T-helper 2 cell (primary cell): ENCODE measurements around the gene RAB33A.
"Not testable (repeated sequence)": the region's sequence is repeated elsewhere in the genome, so short reads cannot be mapped to it uniquely, and the experiment has no call there.

Experiments
- DNase-seq, 5 experiments: peaks; one replicate each; pipeline versions ENCODE4 v3.0.0 to v3.0.0-alpha.2; 2012 to 2022

RAB33A gene

DNA sequence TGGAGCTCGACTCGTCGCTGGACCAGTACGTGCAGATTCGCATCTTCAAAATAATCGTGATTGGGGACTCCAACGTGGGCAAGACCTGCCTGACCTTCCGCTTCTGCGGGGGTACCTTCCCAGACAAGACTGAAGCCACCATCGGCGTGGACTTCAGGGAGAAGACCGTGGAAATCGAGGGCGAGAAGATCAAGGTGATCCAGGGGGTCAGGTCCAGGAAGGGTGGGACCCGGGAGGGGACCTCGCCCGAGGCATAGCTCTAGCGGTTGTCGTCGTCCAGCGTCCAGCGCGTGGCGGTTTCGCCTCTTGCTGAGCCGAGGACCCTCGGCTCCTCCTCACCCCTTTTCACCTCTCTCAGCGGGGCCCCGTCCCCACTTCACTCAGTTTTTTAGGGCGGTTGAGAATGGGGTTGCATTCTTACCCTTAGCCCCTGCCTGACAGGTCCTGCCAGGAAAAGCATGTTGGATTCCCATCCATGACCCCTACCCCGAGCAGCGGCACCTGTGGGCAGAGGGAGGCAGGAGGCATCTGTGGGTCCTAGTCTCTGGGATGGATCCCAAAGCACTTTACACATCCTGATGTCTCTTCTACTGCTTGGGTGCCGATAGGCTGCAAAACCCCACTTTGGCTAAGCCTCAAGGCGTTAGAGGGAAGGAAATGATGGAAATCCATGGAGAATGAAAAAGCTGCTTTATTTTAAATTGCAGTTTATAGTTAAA, 524 bp downstream of the RAB33A start:
- no peak for DNase-seq

DNA sequence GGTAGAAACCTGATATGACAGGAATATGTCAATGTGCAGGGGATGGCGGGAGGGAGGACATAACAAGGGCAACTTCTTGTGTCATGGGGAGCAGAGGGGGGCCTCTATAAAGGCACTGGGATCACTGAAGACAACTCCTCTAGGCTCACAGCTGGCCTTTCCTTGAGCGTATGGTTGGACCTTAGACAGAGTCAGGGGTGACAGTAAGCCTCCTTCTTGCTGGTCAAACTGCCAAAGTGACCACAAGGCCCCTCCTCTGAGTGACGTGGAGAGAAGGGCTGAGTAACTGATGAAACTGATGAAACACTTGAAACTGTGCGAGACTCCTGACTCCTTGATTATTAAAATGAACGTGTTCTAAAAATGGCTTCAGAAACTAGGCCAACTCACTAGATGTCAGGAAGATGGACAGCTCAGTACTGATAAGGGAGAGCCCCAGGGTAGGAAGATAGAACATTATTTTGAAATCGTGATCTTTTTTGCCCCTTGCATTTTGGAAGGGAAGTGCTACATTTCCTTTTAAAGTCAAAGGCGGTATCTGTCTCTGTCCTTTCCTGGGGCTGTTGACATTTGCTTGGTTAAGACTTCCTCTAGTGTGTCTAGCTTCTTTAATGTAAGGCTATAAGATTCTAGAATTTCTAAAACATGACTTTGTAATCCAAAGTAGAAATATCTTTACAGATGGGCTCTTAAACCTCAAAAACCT, 1.6 kb downstream of the RAB33A start:
- DNase-seq = peak in 1 of 5 experiments; percentile 70

DNA sequence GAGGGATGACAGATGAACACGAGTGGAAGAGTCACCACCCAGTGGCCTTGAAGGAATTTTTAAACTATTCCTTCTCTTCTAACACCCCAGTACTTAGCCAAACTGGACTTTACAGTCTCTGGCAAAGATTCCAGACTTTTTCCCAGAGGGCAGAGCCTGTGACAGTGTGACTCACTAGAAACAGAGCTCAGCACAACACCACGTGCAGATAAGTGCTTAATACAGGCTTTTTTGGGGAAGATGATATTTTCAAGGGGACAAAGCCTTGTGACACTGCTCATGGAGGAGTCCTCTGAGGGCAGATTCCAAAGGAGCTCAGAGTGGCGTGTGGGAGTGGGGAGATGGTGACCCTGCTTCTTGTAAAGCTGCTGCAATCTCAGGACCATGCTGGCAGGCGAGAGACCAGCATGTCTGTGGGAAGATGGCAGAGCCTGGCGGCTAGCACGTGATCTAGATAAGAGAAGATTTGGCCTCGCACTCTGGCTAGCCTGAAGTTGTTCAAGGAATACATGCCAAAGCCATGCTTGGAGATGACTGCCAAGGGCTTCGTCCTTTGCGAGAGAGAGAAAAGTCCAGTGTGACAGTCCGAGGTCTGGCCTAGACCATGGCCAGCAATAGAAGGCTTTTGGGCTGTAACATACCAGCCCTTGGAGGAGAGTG, 2.4 kb downstream of the RAB33A start:
- DNase-seq = peak in 1 of 5 experiments; percentile 5

DNA sequence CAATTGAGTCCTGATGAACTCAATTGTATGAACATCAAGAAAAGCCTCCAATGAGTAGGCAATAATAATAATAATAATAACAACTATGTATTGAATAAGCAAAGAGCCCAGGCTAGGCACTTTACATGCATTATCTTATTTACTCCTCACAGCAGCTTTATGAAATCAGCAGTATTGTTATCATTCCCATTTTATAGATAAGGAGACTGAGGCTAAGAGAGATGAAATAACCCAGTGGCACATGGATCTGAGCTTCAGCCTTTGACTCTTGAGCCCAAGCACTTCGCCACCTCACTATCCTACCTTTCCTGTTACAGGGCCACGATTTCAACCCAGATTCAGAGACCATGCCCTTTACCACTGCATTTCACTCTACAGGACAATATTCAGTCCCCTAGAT, 3.2 kb downstream of the RAB33A start:
- DNase-seq = no peak

DNA sequence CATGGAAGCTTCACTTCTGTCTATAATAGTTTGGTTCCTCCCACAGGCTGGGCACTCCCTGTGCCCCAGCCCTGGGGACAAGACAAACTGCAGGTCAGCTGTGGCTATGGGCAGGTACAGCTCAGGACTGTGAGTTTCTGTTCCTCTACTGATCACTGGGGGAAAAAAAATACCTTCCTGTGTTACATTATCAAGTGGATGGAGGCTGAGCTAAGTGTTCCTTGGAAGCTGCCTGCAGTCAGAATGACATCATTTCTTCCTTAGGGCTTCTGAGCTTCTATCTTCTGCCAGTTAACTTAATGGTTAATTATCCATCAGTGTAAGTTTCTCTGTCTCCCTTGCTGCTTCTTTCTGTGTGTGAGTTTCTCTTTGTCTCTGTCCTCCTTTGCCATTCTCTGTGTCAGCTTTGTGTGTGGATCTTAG, 4.6 kb downstream of the RAB33A start:
- DNase-seq = no peak

DNA sequence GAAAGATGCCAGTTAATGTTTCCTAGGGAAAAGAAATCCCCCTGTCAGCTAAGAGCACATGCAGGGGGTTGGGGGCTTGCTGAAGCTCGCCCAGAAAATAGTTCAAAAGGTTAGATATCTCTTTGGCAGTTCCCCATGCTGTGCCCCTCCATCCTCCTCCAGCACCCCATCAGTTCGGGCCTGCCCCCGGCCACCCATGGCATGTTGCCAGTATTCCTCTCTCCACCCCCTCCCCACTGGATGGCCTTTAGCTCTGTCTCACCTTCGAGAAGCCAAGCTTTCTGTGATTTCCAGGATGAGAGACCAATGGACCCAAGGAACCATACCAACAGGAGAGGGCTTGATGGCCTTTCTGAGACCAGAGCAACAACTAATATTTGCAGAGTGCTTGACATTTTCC, 5.2 kb downstream of the RAB33A start:
- DNase-seq = no peak

DNA sequence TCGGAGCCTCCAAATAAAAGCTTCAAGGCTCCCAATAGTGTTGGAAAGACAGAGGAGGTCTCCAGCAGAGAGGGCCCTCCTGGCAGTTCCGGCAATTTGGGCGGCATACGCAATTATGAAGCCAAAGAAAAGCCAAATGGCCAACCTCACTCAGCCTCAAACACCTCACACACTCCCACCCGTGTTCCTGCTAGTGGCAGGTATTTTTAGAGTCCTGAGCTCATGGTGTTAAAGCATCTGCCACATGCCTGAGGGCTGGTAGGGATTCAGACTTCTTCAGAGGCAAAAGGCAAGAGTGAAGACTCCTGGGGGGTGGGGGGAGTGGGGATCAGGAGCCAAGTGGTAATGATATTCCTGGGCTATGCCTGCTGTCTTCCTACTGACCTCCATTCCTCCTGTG, 7.4 kb downstream of the RAB33A start:
- no peak for DNase-seq

DNA sequence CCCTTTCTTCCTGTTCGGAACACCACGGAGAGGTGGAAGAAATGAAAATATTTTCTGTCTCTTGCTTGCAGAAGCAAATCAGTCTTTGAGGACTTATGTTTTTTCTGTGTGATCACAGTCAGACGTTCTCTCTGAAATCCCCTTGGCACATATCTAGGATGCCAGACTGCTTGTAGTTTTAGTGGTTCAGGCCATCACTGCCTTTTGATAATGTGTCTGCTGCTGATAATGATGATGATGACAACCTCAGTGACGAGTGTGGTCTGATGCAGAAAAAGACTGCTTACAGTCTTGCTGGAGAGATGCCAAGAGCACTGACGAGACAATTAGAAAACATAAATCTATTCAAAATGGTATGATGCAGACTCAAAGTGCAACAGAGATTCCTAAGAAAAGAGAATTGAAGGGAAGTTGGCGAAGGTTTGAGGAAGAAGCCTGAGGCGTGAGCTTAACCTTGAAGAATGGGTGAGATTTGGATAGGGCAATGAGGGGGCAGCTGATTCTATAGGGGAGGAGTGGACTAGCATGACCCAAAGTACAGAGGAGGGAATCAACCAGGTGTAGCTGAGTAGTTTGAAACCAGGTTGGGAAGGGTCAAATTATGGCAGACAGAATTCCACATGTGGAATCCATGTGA, 7.9 kb downstream of the RAB33A start:
- peak in 1 of 5 experiments; percentile 64 for DNase-seq

DNA sequence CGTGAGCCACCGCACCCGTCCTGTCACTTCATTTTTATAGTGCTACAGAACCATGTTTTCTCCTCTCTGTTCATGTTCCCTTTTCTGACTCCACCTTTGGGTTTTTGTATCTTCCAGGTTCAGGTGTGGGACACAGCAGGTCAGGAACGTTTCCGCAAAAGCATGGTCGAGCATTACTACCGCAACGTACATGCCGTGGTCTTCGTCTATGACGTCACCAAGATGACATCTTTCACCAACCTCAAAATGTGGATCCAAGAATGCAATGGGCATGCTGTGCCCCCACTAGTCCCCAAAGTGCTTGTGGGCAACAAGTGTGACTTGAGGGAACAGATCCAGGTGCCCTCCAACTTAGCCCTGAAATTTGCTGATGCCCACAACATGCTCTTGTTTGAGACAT, 12.4 kb downstream of the RAB33A start:
- no peak for DNase-seq

DNA sequence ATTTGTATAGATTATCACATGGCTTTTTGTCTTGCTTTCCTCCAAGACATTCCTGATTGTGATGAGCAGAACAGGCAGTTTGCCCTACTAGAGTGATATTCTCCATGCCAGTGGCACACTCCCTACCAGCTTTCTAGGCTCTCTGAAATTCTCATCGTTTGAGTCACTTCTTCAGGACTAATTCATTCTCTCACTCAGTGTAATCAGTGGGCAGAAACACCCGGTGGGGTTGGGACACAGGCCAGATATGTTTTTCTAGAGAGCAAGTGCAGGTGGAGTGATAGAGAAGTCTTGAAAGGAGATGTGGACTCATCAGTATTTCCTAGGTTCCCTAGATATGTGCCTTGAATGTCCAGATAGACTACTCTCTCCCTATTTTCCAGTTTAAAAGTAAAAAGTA, 13.1 kb downstream of the RAB33A start:
- DNase-seq = no peak

DNA sequence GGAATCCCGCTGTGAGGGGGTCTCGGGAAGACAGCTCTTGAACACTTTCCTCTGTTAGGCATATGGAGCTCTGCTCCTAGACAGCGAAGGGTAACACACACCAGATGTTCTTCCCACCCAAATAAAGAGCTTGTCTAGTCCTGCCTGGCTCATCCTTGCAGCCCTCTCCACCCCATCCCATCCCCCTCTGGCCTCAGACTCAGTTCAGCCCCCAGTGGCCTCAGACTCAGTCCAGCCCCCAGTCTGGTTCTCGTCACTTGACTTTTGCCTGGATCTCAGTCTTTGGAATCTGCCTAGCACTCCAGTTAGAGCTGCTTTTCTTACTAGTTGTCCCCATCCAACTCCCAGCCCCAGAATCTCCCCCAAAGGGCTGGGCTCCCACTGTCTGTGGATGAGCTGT, 14.9 kb downstream of the RAB33A start:
- DNase-seq = no peak

DNA sequence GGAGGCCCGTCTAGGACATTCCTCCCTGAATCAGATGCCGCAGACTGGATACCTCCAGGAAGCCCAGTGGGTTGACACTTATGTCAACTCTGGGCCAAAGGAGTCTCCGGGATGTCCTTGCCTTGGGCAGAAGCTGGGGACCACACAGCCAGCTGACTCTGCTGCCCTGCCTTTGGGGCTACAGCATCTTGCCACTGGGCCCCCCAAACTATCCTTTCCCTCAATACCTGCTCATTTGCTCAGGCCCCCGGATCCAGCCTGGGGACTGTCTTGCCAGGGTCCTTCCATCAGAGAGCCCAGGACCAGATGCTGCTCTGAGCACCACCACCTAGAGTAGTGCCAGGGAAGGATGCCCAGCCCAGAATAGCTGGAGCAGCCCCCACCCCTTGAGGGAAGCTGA, 19.0 kb downstream of the RAB33A start:
- DNase-seq = no peak

DNA sequence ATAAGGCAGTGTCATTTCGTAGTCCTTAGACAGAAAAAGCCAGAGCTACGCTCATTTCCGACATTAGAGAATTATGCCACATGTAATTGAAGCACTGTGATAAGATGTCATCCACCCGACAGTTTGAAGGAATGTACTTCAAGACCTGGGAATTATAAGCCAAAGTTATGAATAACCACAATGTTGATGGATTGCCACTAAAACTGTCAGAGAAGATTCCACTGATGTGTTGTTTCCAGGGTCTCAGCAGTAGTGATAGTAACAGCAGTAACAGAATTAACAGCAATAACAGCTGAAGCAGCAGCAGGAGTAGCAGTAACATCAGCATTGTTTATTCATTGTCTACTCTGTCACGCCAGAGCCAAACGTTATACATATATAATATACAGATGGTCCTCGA, 24.7 kb downstream of the RAB33A start:
- no peak for DNase-seq

DNA sequence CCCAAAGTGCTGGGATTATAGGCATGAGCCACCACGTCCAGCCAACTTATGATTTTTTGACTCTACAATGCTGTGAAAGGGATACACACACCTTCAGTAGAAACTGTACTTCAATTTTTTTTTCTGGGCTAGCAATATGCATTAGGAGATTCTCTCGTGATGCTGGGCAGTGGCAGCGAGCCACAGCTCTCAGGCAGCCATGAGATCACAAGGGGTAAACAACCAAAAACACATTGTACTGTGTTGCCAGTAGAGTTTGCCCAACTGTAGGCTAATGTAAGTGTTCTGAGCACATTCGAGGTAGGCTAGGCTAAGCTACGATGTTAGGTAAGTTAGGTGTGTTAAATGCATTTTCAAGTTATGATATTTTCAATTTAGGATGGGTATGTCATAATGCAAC, 25.7 kb downstream of the RAB33A start:
- DNase-seq = no peak

DNA sequence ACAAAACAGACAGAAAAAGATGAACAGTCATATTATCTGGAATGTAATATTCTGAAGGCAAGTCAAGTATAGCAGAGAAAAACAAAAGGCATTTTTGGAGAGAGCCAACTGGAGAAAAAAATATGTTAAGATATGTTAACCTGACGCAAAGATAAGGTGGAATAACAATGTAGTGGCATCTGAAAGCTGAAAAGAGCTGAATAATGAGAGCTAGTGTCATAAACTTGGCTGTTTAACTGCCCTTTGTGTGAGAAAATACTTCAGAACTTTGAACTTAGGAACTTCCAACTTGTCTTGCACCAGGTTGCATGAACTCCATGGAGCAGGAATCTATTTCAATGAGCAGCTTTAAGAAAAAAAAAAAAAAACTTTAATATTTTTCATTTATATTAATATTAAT, 32.9 kb downstream of the RAB33A start:
- no peak for DNase-seq

DNA sequence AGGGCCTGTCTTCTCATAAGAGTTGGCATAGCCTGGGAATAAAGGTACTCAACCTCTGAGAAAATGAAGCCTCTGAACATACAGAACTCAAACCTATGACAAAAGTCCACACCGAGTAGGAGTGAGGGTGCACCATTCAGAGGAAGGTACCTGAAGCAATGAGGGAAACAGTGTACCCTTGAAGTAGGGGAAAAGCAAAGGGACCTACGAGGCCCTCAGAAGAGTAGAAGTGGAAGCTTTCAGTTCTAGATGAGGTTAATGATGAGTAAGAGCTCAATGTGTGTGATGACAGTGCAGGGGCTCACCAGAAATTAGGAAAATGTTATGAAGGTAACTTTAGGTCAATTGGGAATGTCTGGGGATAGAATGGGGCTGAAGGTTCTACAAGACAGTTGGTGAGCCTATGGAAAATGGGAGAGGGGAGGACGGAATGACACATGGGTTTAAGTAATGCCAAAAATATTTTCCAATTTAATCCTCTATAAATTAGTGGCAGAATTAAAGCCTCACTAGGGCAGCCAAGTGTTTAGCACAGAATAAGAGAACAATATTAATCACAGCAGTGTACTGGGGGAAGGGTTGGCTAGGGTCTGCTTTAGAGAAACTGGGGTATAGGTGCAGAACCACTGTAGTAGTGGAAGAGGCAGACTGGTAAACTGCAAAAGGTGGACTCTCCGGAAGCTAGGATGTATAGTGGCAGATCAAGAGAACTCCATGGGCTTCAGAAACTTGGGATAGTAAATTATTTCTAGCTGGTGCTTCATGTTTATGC, 39.8 kb downstream of the RAB33A start:
- peak in 1 of 5 experiments; percentile 45 for DNase-seq

DNA sequence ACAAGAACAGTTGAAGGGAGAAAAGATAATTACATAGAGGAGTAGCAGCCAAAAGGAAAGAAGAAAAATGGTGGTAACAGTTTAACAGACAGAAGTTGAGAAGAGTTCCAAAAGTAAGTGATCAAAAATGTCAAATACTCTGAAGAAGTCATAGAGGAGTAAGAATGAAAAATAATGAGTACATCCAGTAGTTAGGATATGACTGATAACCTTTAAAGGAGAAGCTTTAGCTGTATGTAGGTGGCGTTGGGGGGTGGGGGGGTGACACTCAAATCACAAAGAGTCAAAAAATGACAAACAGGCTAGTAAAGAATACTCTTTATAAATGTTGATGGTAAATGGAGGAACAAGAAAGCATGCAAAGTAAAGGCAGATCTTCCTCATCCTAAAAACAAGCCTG, 40.6 kb downstream of the RAB33A start:
- peak in 1 of 5 experiments; percentile 67 for DNase-seq

DNA sequence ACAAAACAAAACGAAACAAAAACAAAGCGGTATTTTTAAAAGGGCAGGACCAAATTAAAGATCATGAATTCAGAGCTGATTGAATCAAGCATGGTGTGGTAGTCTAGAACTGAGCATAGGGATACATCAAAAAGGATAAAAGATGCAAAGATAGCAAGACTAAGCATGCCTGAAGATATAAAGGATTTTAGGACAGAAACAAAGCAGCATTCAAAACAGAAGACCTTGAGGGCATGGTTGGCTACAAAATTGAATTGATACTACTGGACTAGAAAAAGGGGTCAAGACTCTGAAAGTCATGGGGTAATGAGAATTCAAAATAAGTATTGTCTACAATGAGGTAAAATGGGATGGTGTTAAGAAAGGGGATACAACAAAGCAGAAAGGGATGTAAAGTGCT, 41.6 kb downstream of the RAB33A start:
- peak in 1 of 5 experiments; percentile 23 for DNase-seq

DNA sequence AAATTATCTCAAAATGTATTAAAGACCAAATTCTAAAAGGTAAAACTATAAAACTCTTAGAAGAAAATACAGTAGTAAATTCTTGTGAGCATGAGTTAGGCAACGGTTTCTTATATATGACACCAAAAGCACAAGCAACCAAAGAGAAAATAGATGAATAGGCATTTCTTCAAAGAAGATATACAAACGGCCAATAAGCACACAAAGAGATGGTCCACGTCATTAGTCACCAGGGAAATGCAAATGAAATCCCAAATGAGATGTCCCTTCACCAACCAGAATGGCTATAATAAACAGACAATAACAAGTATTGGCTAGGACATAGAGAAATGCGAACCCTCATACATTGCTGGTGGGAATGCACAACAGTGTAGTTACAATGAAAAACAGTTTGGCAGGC, 44.6 kb downstream of the RAB33A start:
- peak in 1 of 5 experiments; percentile 32 for DNase-seq

DNA sequence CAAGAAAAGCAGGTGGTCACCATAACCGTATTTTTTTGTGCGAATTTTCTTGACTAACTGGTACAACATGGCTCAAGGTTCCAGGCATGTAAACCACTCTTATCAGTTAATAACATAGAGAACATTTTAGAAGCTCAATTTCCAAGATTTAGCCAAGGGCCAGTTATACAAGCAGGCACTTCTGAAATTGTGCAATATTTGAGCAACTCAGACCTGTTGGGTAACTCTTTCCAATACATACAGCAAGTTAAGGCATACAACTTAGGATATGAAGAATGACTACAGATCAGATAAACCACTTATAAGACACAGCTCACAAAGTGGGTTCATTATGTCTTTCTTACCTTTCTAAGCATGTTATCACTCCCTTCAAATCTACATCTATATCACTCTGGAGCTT, 53.0 kb downstream of the RAB33A start:
- no peak for DNase-seq

DNA sequence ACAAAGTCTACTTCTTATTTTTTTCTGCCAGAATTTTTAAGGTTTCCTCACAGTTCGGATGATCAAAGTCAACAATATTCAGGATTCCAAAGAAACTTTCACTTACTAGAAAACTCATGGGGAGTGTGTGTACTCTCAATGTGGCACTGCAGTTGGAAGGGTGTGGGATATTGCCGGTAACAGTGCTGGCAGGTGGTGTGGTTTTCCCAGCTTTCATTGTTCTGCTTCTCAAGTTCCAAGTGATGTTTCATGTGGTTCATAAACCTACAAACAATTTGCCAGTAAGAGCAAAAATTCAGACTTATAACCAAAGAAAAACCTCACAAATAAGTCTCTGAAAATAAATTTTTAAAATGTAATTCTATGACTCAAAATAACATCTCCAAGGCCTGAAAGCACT, 57.1 kb downstream of the RAB33A start:
- no peak for DNase-seq

DNA sequence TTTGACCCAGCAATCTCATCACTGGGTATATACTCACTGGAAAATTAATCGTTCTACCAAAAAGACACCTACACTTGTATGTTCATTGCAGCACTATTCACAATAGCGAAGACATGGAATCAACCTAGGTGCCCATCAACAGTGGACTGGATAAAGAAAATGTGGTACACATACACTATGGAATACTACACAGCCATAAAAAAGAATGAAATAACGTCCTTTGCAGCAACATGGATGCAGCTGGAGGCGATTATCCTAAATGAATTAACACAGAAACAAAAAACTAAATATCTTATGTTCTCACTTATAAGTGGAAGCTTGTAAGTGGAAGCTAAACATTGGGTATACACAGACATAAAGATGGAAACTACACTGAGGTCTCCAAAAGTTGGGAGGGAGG, 59.4 kb downstream of the RAB33A start:
- not testable (repeated sequence) for DNase-seq
